HG02763 (cell line): ENCODE results near the gene SLAMF7.

Source experiments
- ATAC-seq: cut with Tn5 transposase; IDR thresholded peaks from one replicate; pipeline ENCODE4 v1.9.1; 2021; ENCODE audit warnings: mild to moderate bottlenecking, moderate library complexity; ENCODE audit not compliant: unreplicated experiment

The SLAMF7 gene

DNA sequence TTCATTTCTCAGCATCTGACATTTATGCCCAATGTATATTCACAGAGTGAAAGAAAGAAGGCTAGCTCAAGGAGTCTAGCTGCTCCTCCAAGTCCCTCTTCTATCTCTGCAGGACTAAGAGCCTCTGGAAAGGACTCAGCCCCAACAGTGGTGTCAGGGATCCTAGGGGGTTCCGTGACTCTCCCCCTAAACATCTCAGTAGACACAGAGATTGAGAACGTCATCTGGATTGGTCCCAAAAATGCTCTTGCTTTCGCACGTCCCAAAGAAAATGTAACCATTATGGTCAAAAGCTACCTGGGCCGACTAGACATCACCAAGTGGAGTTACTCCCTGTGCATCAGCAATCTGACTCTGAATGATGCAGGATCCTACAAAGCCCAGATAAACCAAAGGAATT lies 60.6 kb downstream of the SLAMF7 start:
- ATAC-seq = no peak

DNA sequence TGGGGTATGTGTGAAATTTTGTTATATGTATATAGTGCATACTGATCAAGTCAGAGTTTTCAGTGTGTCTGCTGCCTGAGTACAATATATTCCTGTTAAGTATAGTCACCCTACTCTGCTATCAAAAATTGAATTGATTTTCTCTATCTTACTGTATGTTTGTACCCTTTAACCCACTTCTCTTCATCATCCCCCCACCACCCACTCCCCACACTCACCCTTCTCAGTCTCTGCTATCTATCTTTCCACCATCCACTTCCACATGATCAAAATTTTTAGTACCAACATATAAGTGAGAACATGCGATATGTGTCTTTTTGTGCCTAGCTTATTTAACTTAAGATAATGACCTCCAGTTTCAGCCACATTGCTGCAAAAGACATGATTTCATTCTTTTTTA lies 61.1 kb downstream of the SLAMF7 start:
- ATAC-seq = no peak

DNA sequence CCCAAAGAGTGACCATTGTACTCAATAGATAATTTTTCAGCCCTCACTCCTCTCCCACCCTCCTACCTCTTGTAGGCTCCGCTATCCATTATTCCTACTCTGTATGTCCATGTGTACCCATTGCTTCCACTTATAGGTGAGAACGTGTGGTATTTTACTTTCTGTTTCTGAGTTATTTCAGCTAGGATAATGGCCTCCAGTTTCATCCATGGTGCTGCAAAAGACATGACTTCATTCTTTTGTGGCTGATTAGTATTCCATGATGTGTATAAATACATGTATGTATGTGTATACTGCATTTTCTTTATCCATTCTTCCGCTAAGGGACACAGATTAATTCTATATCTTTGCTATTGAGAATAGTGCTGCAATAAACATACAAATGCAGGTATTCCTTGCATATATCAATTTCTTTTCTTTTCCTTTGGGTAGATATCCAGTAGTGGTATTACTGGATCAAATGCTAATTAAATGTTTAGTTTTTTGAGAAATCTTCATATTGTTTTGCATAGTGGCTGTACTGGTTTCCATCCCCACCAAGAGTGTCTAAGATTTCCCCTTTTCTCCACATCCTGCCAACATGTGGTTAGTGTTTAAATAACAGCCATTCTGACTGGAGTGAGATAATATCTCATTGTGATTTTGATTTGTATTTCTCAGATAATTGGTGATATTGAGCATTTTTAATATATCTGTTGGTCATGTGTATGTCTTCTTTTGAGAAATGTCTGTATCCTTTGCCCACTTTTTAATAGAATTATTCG lies 61.8 kb downstream of the SLAMF7 start:
- no peak for ATAC-seq

DNA sequence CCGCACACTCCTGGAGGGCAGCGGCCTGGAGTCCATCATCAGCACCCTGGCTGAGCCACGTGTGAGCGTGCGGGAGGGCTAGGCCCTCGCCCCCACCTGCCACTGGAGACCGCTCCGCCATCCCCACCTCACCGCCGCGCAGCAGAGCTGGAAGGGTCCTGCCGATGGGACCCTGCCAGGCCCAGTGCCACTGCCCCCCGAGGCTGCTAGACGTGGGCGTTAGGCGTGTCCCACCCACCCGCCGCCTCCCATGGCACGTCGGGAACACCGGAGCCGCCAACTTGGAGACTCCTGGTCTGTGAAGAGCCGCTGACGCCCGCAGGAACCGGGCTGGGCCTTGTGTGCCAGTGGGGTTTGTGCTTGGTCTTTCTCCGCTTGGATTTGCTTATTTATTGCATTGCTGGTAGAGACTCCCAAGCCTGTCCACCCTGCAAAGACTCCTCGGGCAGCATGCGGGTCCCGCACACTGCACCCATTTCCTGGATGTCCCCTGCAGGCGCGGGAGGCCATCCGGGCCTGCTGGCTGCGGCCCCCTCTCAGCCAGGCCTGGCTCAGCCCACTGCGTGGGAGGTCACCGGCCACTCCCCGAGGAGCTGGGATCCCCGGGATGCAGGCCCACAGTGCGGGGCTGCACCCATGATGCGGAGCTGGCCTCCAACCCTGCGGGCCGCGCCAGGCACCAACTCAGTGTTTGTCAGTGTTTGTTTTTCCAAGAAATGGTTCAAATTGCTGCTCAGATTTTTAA lies 63.0 kb downstream of the SLAMF7 start:
- ATAC-seq = no peak
